ENCODE results near the gene AMPD2.

Gene AMPD2

GRCh38 chr1:109630898-109631512 is 11.4 kb downstream of the AMPD2 start:
- DNase-seq (ENCODE audit: low read depth), result no peak

GRCh38 chr1:109631513-109632505 is 12.2 kb downstream of the AMPD2 start:
- no peak for DNase-seq (ENCODE audit: low read depth)

GRCh38 chr1:109632671-109633346 is 13.2 kb downstream of the AMPD2 start:
- DNase-seq (ENCODE audit: low read depth), result no peak

- DNase-seq (ENCODE audit: low read depth), result no peak
These were observed 14.7 kb downstream of the AMPD2 start for GRCh38 chr1:109634292-109634691.

GRCh38 chr1:109634771-109635750 is 15.4 kb downstream of the AMPD2 start:
- DNase-seq (ENCODE audit: low read depth), result no peak

GRCh38 chr1:109635862-109636200 is 16.2 kb downstream of the AMPD2 start:
- no peak for DNase-seq (ENCODE audit: low read depth)

- no peak for DNase-seq (ENCODE audit: low read depth)
These were observed 16.7 kb downstream of the AMPD2 start for GRCh38 chr1:109636201-109636952.

GRCh38 chr1:109637446-109637845 is 17.8 kb downstream of the AMPD2 start:
- no peak for DNase-seq (ENCODE audit: low read depth)

GRCh38 chr1:109639063-109639840 is 19.6 kb downstream of the AMPD2 start:
- DNase-seq (ENCODE audit: low read depth), result no peak

- DNase-seq (ENCODE audit: low read depth), result no peak
These were observed 20.2 kb downstream of the AMPD2 start for GRCh38 chr1:109639841-109640184.

GRCh38 chr1:109640285-109640865 is 20.7 kb downstream of the AMPD2 start:
- DNase-seq (ENCODE audit: low read depth), result no peak

GRCh38 chr1:109641078-109641740 is 21.6 kb downstream of the AMPD2 start:
- DNase-seq (ENCODE audit: low read depth), result no peak

- no peak for DNase-seq (ENCODE audit: low read depth)
These were observed 22.2 kb downstream of the AMPD2 start for GRCh38 chr1:109641861-109642260.

GRCh38 chr1:109642626-109643025 is 23.0 kb downstream of the AMPD2 start:
- no peak for DNase-seq (ENCODE audit: low read depth)

- DNase-seq (ENCODE audit: low read depth), result no peak
These were observed 24.0 kb downstream of the AMPD2 start for GRCh38 chr1:109643385-109644230.

- DNase-seq (ENCODE audit: low read depth), result no peak
These were observed 25.0 kb downstream of the AMPD2 start for GRCh38 chr1:109644670-109645069.

GRCh38 chr1:109649491-109649914 is 29.9 kb downstream of the AMPD2 start:
- peak; percentile 38 for DNase-seq (ENCODE audit: low read depth)

- DNase-seq (ENCODE audit: low read depth), result no peak
These were observed 31.0 kb downstream of the AMPD2 start for GRCh38 chr1:109650609-109651008.
